Omental fat pad (tissue), 4 donors: ENCODE results near the gene HDAC9. TPM values are rescaled to one million over a fixed set of nuclear protein-coding genes. Genes with fewer than 3 reads are reported as not detected.
"Not testable (repeated sequence)": the region's sequence is repeated elsewhere in the genome, so short reads cannot be mapped to it uniquely, and the experiment has no call there.

Experiments
- ATAC-seq: fragments of 150-250 bp; one replicate; pipeline ENCODE4 v1.9.1; 2016; ENCODE audit warnings: mild to moderate bottlenecking, moderate library complexity; ENCODE audit not compliant: low FRiP score
- DNase-seq: peaks from one replicate; pipeline ENCODE4 v3.0.0-alpha.2; 2019; ENCODE audit warnings: low spot score
- total RNA-seq, 4 donors: library from RNA; depleted of rRNA; stranded (reverse); fragments of >200 nt; gene quantifications; one replicate each; pipeline ENCODE4 v1.1.0, GENCODE V29; 2016
- TF ChIP-seq, protein P1 (sequence below), 3 donors: fragments of 450-650 bp; IDR thresholded peaks; one replicate each; pipeline ENCODE4 v1.5.1; 2016 to 2017; ENCODE audit warnings: antibody characterized with exemption in 3 of 3, mild to moderate bottlenecking in 3 of 3, moderate library complexity in 2 of 3

Gene HDAC9
- total RNA-seq, 4 donors from 2014 or later: 15.6 to 51.5 (median 24.1) TPM

GRCh38 chr7:18706670-18707069 is 211.1 kb downstream of the HDAC9 start:
- ATAC-seq (no peak), DNase-seq (no peak)
- TF ChIP-seq, protein P1, sequence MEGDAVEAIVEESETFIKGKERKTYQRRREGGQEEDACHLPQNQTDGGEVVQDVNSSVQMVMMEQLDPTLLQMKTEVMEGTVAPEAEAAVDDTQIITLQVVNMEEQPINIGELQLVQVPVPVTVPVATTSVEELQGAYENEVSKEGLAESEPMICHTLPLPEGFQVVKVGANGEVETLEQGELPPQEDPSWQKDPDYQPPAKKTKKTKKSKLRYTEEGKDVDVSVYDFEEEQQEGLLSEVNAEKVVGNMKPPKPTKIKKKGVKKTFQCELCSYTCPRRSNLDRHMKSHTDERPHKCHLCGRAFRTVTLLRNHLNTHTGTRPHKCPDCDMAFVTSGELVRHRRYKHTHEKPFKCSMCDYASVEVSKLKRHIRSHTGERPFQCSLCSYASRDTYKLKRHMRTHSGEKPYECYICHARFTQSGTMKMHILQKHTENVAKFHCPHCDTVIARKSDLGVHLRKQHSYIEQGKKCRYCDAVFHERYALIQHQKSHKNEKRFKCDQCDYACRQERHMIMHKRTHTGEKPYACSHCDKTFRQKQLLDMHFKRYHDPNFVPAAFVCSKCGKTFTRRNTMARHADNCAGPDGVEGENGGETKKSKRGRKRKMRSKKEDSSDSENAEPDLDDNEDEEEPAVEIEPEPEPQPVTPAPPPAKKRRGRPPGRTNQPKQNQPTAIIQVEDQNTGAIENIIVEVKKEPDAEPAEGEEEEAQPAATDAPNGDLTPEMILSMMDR (IDR thresholded peaks at IDR 0.05): no peak

DNA sequence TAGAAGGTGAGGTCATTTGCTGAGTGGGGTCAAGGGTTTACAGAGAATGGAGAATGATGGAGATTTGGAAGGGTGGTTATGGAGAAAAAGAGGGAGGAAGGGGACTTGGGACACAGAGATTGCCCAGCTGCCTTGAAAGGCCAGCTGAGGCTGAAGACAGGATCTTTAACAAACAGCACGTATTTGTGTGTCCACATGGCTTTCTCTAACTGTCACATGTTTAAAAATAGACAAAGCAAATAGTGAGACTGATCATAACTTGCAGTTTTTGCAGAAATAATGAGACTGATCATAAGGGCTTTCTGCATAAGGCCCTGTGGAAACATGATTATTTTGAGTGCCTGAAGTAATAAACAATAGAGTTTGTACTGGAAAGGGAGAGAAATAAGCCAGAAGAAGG is 212.7 kb downstream of the HDAC9 start:
- ATAC-seq: no peak
- no peak for DNase-seq
- TF ChIP-seq, protein P1 (IDR thresholded peaks at IDR 0.05): no peak

DNA sequence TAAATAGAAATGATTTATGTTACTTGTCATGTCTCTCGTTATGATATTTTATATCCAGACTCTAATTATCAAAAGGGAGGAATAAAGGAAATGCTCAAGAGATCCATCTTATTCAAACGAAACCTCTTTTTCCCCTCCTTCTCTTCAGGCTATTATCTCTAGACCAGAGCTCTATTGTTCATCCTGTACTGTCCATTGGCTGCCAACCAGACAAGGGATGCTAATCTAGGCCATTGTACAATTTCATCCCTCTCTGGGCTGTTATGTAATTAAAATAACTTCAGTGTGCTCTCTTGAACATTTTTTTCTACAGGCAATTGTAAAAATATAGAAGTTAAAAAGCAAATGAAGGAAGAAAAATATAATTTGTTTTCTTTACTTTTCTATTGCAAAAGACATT is 220.4 kb downstream of the HDAC9 start:
- DNase-seq (no peak), ATAC-seq (no peak)
- TF ChIP-seq, protein P1 (IDR thresholded peaks at IDR 0.05): no peak

DNA sequence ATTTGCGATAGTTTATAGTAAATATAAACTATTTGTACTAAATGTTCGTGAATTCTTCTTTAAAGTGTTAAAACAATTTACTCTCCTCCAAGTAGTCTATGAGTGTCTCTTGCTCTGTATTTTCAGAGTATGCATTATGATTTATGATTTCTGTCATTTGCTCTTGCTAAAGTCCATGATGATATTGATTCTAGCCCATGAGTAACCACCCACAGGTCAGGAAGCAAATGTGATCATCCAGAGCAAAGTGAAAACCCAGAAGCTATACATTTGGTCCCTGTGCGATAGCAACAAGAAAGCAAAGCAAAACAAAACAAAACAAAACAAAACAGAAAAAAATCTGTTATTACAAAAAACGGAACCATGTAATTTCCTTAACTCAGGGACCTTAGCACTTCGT is 225.9 kb downstream of the HDAC9 start:
- no peak for DNase-seq
- no peak for ATAC-seq

GRCh38 chr7:18724318-18724717 is 228.8 kb downstream of the HDAC9 start:
- ATAC-seq (no peak), DNase-seq (no peak)
- TF ChIP-seq, protein P1 (IDR thresholded peaks at IDR 0.05): no peak

More for the DNA sequence above, 225.9 kb downstream of the HDAC9 start:
- TF ChIP-seq, protein P1 (IDR thresholded peaks at IDR 0.05): no peak

GRCh38 chr7:18727115-18727870 is 231.7 kb downstream of the HDAC9 start:
- DNase-seq (no peak), ATAC-seq (no peak)
- TF ChIP-seq, protein P1 (IDR thresholded peaks at IDR 0.05): no peak

- ATAC-seq, DNase-seq: not testable (repeated sequence)
Observed at GRCh38 chr7:18736012-18736411, 240.5 kb downstream of the HDAC9 start.
